HEK293 (cell line): Measurements from ENCODE around the gene HTR3B.

Experiments used
- CTCF ChIA-PET: fragments of 350-600 bp; formaldehyde crosslinking; extraction: SDS; loops from one replicate; lab custom pipeline; 2021; ENCODE audit warnings: antibody characterized with exemption; lab: Yijun Ruan, JAX
- POLR2A ChIA-PET: fragments of 300-600 bp; formaldehyde crosslinking; extraction: SDS; loops from one replicate; lab custom pipeline; 2020; ENCODE audit warnings: antibody characterized with exemption, inconsistent platforms; lab: Yijun Ruan, JAX
- H3K27ac ChIP-seq: fragments of 200-500 bp; sonication (Bioruptor generic); 2 replicates; pipeline ENCODE4 v1.5.1; 2014; ENCODE audit warnings: low read depth, low read length, control low read depth, inconsistent platforms; ENCODE audit errors: extremely low read depth
- H3K36me3 ChIP-seq, 2 experiments: fragments of 200-500 bp in 1 of 2; sonication (Bioruptor generic) in 1 of 2; 1 replicate in 1 of 2; 2 replicates in 1 of 2; pipeline ENCODE4 v1.5.1; 2014 to 2017; ENCODE audit warnings: inconsistent platforms in 2 of 2, low read length in 2 of 2; ENCODE audit not compliant: control insufficient read depth in 2 of 2, insufficient read depth in 1 of 2
- H3K4me1 ChIP-seq: fragments of 200-500 bp; sonication (Bioruptor generic); 2 replicates; pipeline ENCODE4 v1.5.1; 2014; ENCODE audit warnings: mild to moderate bottlenecking, low read length, inconsistent platforms; ENCODE audit not compliant: control insufficient read depth, insufficient read depth
- H3K4me3 ChIP-seq: 2 replicates; pipeline ENCODE4 v1.5.1; 2011; ENCODE audit warnings: low read depth, mild to moderate bottlenecking, control low read depth, low read length, moderate library complexity
- H3K9me3 ChIP-seq: fragments of 200-500 bp; sonication (Bioruptor generic); 2 replicates; pipeline ENCODE4 v1.5.1; 2014; ENCODE audit warnings: low read depth, low read length, inconsistent platforms; ENCODE audit not compliant: control insufficient read depth, insufficient read depth
- BCL11A ChIP-seq: fragments of 450-650 bp; formaldehyde crosslinking; IDR thresholded peaks from 2 replicates; pipeline ENCODE4 v1.5.1; 2016; ENCODE audit warnings: low read depth, missing biosample characterization, missing genetic modification characterization
- HOXC10 ChIP-seq: sonication (generic); formaldehyde crosslinking; IDR thresholded peaks from 2 replicates; pipeline ENCODE4 v1.8.1; 2023; ENCODE audit warnings: mild to moderate bottlenecking, missing genetic modification reagents
- REPIN1 ChIP-seq: fragments of 450-650 bp; formaldehyde crosslinking; IDR thresholded peaks from 2 replicates; pipeline ENCODE4 v1.5.1; 2017; ENCODE audit warnings: missing biosample characterization, missing genetic modification characterization, low read depth
- ZNF138 ChIP-seq: fragments of 450-650 bp; formaldehyde crosslinking; IDR thresholded peaks from 2 replicates; pipeline ENCODE4 v1.5.1; 2016; ENCODE audit warnings: missing biosample characterization, missing genetic modification characterization, borderline replicate concordance
- ZNF214 ChIP-seq: fragments of 450-650 bp; formaldehyde crosslinking; IDR thresholded peaks from 2 replicates; pipeline ENCODE4 v1.5.1; 2017; ENCODE audit warnings: missing biosample characterization, mild to moderate bottlenecking, missing genetic modification characterization, borderline replicate concordance
- ZNF266 ChIP-seq: fragments of 450-650 bp; formaldehyde crosslinking; IDR thresholded peaks from 2 replicates; pipeline ENCODE4 v1.5.1; 2016; ENCODE audit warnings: missing biosample characterization, missing genetic modification characterization, low read depth
- ZNF341 ChIP-seq: fragments of 450-650 bp; formaldehyde crosslinking; IDR thresholded peaks from 2 replicates; pipeline ENCODE4; 2016; ENCODE audit warnings: low read depth, missing biosample characterization, missing genetic modification characterization
- ZNF354C ChIP-seq: fragments of 450-650 bp; formaldehyde crosslinking; IDR thresholded peaks from 2 replicates; pipeline ENCODE4 v1.5.1; 2016; ENCODE audit warnings: missing biosample characterization, missing genetic modification characterization, low read depth, borderline replicate concordance
- ZNF423 ChIP-seq: fragments of 450-650 bp; formaldehyde crosslinking; IDR thresholded peaks from 2 replicates; pipeline ENCODE4 v1.5.1; 2016; ENCODE audit warnings: missing biosample characterization, missing genetic modification characterization
- ZNF473 ChIP-seq: fragments of 450-650 bp; formaldehyde crosslinking; IDR thresholded peaks from 2 replicates; pipeline ENCODE4 v1.5.1; 2017; ENCODE audit warnings: missing biosample characterization, missing genetic modification characterization
- ZNF549 ChIP-seq: fragments of 450-650 bp; IDR thresholded peaks from 2 replicates; pipeline ENCODE4 v1.5.1; 2018; ENCODE audit warnings: missing biosample characterization, missing genetic modification characterization, mild to moderate bottlenecking, inconsistent platforms, moderate library complexity
- ZNF558 ChIP-seq: fragments of 450-650 bp; formaldehyde crosslinking; IDR thresholded peaks from 2 replicates; pipeline ENCODE4 v1.5.1; 2016; ENCODE audit warnings: missing biosample characterization, missing genetic modification characterization
- ZNF621 ChIP-seq: fragments of 450-650 bp; formaldehyde crosslinking; IDR thresholded peaks from 2 replicates; pipeline ENCODE4 v1.5.1; 2017; ENCODE audit warnings: missing biosample characterization, missing genetic modification characterization
- ZNF624 ChIP-seq: fragments of 450-650 bp; formaldehyde crosslinking; IDR thresholded peaks from 2 replicates; pipeline ENCODE4 v1.5.1; 2017; ENCODE audit warnings: missing biosample characterization, missing genetic modification characterization
- ZNF654 ChIP-seq: fragments of 450-650 bp; formaldehyde crosslinking; IDR thresholded peaks from 2 replicates; pipeline ENCODE4 v1.5.1; 2016; ENCODE audit warnings: low read depth, missing biosample characterization, missing genetic modification characterization
- TF ChIP-seq, protein P1 (sequence below): fragments of 450-650 bp; formaldehyde crosslinking; IDR thresholded peaks from 2 replicates; pipeline ENCODE4 v1.5.1; 2016; ENCODE audit warnings: missing biosample characterization, missing genetic modification characterization
- TF ChIP-seq, protein P2 (sequence below): fragments of 450-650 bp; formaldehyde crosslinking; IDR thresholded peaks from 2 replicates; pipeline ENCODE4 v1.5.1; 2016; ENCODE audit warnings: missing biosample characterization, missing genetic modification characterization
- TF ChIP-seq, protein P3 (sequence below): fragments of 450-650 bp; formaldehyde crosslinking; IDR thresholded peaks from 2 replicates; pipeline ENCODE4 v1.5.1; 2016; ENCODE audit warnings: missing biosample characterization, missing genetic modification characterization, borderline replicate concordance
- TF ChIP-seq, protein P4 (sequence below): fragments of 450-650 bp; formaldehyde crosslinking; IDR thresholded peaks from 2 replicates; pipeline ENCODE4 v1.5.1; 2016; ENCODE audit warnings: missing biosample characterization, missing genetic modification characterization
- TF ChIP-seq, protein P5 (sequence below): fragments of 450-650 bp; formaldehyde crosslinking; IDR thresholded peaks from 2 replicates; pipeline ENCODE4 v1.5.1; 2016; ENCODE audit warnings: missing biosample characterization, missing genetic modification characterization

Gene HTR3B

DNA sequence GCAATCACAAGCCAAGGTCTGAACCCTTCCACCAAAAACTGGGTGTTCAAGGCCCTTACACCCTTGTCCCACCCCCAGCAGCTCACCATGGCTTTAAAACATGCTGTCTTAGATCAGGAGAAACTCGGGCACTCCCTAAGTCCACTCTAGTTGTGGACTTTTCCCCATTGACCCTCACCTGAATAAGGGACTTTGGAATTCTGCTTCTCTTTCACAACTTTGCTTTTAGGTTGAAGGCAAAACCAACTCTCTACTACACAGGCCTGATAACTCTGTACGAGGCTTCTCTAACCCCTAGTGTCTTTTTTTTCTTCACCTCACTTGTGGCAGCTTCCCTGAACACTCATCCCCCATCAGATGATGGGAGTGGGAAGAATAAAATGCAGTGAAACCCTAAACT, 85.3 kb downstream of the HTR3B start:
- no peaks in the 10 kb centered on the region for H3K4me1 ChIP-seq
- CTCF ChIA-PET = interaction anchor here (0.7 to 16.0 kb wide), 2 partner anchors 44 to 271 kb away, joined by 5 to 392 read pairs; no protein-coding TSS in a partner anchor
- POLR2A ChIA-PET = no interaction called here
- TF ChIP-seq ZNF549 (tag by site-specific recombination) = no peak
- no peak for TF ChIP-seq ZNF654
- no peak for TF ChIP-seq HOXC10
- TF ChIP-seq ZNF354C (tag by site-specific recombination) = no peak
- TF ChIP-seq, protein P1, sequence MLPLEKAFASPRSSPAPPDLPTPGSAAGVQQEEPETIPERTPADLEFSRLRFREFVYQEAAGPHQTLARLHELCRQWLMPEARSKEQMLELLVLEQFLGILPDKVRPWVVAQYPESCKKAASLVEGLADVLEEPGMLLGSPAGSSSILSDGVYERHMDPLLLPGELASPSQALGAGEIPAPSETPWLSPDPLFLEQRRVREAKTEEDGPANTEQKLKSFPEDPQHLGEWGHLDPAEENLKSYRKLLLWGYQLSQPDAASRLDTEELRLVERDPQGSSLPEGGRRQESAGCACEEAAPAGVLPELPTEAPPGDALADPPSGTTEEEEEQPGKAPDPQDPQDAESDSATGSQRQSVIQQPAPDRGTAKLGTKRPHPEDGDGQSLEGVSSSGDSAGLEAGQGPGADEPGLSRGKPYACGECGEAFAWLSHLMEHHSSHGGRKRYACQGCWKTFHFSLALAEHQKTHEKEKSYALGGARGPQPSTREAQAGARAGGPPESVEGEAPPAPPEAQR = no peak
- no peak for TF ChIP-seq ZNF621 (tag by site-specific recombination)
- TF ChIP-seq ZNF558 (tag by site-specific recombination) = no peak
- TF ChIP-seq ZNF266 (tag by site-specific recombination) = no peak
- no peak for TF ChIP-seq ZNF624 (tag by site-specific recombination)
- TF ChIP-seq, protein P2, sequence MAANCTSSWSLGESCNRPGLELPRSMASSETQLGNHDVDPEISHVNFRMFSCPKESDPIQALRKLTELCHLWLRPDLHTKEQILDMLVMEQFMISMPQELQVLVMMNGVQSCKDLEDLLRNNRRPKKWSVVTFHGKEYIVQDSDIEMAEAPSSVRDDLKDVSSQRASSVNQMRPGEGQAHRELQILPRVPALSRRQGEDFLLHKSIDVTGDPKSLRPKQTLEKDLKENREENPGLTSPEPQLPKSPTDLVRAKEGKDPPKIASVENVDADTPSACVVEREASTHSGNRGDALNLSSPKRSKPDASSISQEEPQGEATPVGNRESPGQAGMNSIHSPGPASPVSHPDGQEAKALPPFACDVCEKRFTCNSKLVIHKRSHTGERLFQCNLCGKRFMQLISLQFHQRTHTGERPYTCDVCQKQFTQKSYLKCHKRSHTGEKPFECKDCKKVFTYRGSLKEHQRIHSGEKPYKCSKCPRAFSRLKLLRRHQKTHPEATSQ (tag by site-specific recombination) = no peak
- TF ChIP-seq, protein P3, sequence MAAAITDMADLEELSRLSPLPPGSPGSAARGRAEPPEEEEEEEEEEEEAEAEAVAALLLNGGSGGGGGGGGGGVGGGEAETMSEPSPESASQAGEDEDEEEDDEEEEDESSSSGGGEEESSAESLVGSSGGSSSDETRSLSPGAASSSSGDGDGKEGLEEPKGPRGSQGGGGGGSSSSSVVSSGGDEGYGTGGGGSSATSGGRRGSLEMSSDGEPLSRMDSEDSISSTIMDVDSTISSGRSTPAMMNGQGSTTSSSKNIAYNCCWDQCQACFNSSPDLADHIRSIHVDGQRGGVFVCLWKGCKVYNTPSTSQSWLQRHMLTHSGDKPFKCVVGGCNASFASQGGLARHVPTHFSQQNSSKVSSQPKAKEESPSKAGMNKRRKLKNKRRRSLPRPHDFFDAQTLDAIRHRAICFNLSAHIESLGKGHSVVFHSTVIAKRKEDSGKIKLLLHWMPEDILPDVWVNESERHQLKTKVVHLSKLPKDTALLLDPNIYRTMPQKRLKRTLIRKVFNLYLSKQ = no peak
- TF ChIP-seq REPIN1 (tag by site-specific recombination) = no peak
- TF ChIP-seq ZNF214 (tag by site-specific recombination) = no peak
- no peak for TF ChIP-seq ZNF341 (tag by site-specific recombination)
- no peak for TF ChIP-seq ZNF473
- TF ChIP-seq, protein P4, sequence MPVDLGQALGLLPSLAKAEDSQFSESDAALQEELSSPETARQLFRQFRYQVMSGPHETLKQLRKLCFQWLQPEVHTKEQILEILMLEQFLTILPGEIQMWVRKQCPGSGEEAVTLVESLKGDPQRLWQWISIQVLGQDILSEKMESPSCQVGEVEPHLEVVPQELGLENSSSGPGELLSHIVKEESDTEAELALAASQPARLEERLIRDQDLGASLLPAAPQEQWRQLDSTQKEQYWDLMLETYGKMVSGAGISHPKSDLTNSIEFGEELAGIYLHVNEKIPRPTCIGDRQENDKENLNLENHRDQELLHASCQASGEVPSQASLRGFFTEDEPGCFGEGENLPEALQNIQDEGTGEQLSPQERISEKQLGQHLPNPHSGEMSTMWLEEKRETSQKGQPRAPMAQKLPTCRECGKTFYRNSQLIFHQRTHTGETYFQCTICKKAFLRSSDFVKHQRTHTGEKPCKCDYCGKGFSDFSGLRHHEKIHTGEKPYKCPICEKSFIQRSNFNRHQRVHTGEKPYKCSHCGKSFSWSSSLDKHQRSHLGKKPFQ (tag by site-specific recombination) = no peak
- no peak for TF ChIP-seq ZNF138 (tag by site-specific recombination)
- no peak for TF ChIP-seq BCL11A (tag by site-specific recombination)
- no peak for TF ChIP-seq ZNF423 (tag by site-specific recombination)
- TF ChIP-seq, protein P5, sequence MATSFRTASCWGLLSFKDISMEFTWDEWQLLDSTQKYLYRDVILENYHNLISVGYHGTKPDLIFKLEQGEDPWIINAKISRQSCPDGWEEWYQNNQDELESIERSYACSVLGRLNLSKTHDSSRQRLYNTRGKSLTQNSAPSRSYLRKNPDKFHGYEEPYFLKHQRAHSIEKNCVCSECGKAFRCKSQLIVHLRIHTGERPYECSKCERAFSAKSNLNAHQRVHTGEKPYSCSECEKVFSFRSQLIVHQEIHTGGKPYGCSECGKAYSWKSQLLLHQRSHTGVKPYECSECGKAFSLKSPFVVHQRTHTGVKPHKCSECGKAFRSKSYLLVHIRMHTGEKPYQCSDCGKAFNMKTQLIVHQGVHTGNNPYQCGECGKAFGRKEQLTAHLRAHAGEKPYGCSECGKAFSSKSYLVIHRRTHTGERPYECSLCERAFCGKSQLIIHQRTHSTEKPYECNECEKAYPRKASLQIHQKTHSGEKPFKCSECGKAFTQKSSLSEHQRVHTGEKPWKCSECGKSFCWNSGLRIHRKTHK (tag by site-specific recombination) = no peak
- no peak overlapping the region for H3K27ac ChIP-seq
- H3K9me3 ChIP-seq = no peaks in the 10 kb centered on the region
- no peak overlapping the region for H3K4me3 ChIP-seq
- no peaks in the 10 kb centered on the region for H3K36me3 ChIP-seq
